Measurements from ENCODE around the gene TUSC2.
"Not testable (repeated sequence)": the region's sequence is repeated elsewhere in the genome, so short reads cannot be mapped to it uniquely, and the experiment has no call there.

The TUSC2 gene

DNA sequence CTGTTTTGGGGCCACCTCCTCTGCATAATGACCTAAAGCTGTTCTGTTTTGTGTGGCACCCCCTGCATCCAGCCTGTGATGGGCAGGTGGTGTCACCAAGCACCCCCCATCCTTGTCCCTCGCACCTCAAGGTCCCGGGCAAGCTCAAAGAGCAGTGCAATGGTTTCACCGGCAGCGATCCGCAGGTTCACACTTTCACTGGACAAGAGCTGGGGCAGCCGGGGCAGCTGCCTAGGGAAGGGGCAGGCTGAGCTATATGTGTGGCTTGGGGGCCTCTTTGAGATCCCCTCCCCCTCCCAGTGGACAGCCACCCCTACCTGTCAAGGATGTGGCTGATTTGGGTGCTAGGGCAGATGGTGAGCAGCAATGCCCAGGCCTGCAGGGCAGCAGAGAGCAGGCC lies 38.9 kb downstream of the TUSC2 start:
- no peak for DNase-seq
- Histone ChIP-seq H3K4me3 (ENCODE audit: low read depth, low read length) (no peak overlapping the region), H3K36me3 (peaks cover 36% of the 10 kb centered on the region), H3K27me3 (ENCODE audit: insufficient read depth, low read depth, severe bottlenecking) (no peaks in the 10 kb centered on the region), H3K27ac (no peak overlapping the region), H3K9me3 (ENCODE audit: severe bottlenecking) (no peaks in the 10 kb centered on the region)
- TF ChIP-seq, protein P1, sequence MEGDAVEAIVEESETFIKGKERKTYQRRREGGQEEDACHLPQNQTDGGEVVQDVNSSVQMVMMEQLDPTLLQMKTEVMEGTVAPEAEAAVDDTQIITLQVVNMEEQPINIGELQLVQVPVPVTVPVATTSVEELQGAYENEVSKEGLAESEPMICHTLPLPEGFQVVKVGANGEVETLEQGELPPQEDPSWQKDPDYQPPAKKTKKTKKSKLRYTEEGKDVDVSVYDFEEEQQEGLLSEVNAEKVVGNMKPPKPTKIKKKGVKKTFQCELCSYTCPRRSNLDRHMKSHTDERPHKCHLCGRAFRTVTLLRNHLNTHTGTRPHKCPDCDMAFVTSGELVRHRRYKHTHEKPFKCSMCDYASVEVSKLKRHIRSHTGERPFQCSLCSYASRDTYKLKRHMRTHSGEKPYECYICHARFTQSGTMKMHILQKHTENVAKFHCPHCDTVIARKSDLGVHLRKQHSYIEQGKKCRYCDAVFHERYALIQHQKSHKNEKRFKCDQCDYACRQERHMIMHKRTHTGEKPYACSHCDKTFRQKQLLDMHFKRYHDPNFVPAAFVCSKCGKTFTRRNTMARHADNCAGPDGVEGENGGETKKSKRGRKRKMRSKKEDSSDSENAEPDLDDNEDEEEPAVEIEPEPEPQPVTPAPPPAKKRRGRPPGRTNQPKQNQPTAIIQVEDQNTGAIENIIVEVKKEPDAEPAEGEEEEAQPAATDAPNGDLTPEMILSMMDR (IDR thresholded peaks at IDR 0.05; ENCODE audit: low read depth, low read length) = no peak

DNA sequence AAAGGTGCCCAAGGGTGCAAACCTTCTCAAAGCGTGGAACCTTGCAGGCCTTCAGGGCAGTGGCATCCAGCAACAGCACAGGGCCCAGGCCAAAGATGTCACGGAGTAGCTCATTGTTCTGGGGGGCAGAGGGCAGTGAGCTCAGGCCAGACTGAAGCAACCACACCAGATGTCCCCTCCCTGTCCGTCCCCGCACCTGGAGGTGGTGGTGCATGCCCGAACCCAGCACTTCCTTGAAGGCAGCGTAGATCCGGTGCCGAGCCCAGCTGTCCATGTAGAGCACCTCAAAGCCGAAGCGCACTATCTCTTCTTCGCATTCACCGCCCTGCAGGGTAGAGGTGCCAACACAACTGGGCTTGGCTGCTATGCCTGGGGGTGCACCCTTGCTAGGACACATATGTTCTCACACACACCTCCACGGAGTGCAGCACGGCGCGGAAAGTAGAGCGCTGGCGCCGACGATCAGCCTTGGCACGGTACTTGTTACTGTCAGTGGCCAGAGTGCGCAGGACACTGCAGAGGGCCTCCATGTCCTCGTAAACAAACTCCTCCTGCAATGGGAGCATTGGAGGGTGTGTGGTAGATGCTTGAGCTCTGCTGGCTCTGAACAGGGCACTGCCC lies 39.5 kb downstream of the TUSC2 start:
- H3K36me3 ChIP-seq = peaks cover 36% of the 10 kb centered on the region

DNA sequence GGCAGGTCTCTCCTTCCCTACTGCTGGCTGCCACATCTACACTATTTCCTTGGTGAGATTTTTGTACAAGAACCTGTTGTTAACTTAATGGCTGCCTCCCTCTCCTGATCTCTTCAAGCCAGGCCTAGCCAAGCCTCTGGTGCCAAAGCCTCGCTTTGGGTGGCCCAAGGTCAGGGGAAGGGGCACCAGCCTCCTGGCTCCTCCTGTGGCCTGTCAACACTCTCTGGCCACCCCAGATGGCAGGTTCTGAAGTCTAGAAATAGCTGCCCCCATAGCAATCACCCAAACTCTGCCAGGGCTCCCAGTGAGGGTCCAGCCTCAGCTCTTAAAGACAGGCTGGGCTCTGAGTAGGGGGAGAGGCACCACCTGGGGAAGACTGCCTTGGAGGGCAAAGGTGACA lies 40.8 kb downstream of the TUSC2 start:
- TF ChIP-seq, protein P1 (IDR thresholded peaks at IDR 0.05; ENCODE audit: low read depth, low read length) = no peak
- Histone ChIP-seq H3K27me3 (ENCODE audit: insufficient read depth, low read depth, severe bottlenecking) (no peaks in the 10 kb centered on the region), H3K4me3 (ENCODE audit: low read depth, low read length) (no peak overlapping the region), H3K36me3 (peaks cover 36% of the 10 kb centered on the region), H3K27ac (no peak overlapping the region), H3K9me3 (ENCODE audit: severe bottlenecking) (no peaks in the 10 kb centered on the region)
- no peak for DNase-seq

More for the DNA sequence above, 39.5 kb downstream of the TUSC2 start:
- TF ChIP-seq, protein P1 (IDR thresholded peaks at IDR 0.05; ENCODE audit: low read depth, low read length) = no peak
- H3K27me3 ChIP-seq (ENCODE audit: insufficient read depth, low read depth, severe bottlenecking) = no peaks in the 10 kb centered on the region
- DNase-seq = no peak
- no peak overlapping the region for H3K4me3 ChIP-seq (ENCODE audit: low read depth, low read length)
- H3K27ac ChIP-seq = no peak overlapping the region
- H3K9me3 ChIP-seq (ENCODE audit: severe bottlenecking) = no peaks in the 10 kb centered on the region

DNA sequence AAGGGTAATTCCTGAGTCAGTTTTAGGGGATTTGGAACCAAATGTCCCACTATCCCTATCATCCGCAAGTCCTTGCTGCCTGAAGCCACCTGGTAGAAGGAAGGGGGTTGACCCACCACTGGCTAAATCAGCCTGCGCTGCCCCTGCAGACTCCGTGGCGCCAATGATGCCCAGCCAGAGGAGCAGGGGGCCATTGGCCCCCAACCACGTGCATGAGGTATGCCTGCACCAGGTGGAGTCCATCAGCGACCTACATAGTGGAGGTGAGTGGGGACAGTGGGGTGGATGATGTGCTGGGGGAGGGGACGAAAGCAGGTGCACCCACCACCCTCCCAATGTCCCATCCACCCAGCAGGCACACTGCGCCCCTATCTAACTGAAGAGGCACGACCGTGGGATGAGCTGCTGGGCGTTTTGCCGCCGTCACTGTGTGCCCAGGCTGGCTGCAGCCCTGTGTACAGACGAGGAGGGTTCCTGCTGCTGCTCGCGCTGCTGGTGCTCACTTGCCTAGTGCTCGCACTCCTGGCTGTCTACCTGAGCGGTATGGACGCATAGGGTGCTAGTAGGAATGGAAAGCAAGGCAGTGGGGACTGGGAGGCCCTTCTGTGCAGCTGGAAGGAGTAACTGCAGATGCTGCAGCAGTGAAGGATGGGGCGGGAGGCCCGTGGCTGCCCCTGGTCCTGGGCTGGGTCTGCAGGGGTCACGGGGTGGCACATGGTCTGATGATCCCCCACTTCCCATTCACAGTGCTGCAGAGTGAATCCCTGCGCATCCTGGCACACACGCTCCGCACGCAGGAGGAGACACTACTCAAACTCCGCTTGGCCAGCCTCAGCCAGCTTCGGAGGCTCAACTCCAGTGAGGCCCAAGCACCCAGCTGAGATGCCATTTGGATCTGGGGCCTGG lies 41.4 kb downstream of the TUSC2 start:
- Histone ChIP-seq H3K27me3 (ENCODE audit: insufficient read depth, low read depth, severe bottlenecking) (no peaks in the 10 kb centered on the region), H3K9me3 (ENCODE audit: severe bottlenecking) (no peaks in the 10 kb centered on the region), H3K4me3 (ENCODE audit: low read depth, low read length) (no peak overlapping the region), H3K27ac (no peak overlapping the region), H3K36me3 (peaks cover 33% of the 10 kb centered on the region)
- no peak for DNase-seq
- TF ChIP-seq, protein P1 (IDR thresholded peaks at IDR 0.05; ENCODE audit: low read depth, low read length) = no peak

DNA sequence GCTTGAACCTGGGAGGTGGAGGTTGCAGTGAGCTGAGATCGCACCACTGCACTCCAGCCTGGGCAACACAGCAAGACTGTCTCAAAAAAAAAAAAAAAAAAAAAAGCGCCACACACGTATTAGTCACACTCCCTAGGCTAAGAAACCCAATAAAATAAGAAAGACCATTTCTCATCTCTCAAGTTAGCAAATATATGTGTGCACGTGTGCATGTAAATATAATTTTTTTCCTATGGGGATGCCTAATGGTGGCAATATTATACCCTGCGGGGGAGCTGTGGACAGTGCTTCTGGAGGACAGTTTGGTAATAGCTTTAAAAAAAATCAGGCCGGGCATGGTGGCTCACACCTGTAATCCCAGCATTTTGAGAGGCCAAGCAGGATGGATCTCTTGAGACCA lies 43.9 kb downstream of the TUSC2 start:
- DNase-seq; H3K27ac ChIP-seq; H3K4me3 ChIP-seq (ENCODE audit: low read depth, low read length); H3K9me3 ChIP-seq (ENCODE audit: severe bottlenecking); H3K27me3 ChIP-seq (ENCODE audit: insufficient read depth, low read depth, severe bottlenecking): not testable (repeated sequence)
- H3K36me3 ChIP-seq = peaks cover 17% of the 10 kb centered on the region

DNA sequence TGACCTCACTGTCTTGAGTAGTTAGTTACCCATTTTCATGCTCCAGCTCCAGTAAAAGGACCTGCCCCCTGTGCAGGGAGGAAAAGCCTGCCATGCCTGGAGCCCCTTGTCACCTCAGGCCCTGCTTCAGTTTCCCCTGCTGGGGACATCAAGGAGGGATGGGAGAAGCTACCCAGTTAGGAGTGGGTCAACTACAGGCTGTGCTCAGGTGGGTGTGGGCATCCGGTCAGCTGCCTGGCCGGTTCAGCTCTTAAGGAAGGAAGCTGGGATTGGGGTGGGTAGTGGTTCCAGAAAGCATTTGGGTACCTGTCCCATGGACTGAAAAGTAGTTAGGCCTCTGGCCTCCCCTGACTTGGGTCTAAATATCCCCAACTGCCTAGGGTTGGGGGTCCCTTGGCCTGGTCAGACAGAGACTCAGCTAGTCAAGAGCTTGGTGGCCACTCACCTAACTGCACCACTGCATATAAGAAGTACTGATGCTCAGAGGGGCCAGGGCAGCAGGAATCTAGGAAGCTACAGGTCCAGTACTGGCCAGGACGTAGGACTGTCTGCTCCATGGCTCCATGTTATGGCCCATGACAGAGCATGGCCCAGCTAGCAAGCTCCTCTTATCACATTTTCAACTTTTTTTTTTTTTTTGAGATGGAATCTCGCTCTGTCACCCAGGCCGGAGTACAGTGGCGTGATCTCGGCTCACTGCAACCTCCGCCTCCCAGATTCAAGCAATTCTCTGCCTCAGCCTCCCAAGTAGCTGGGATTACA lies 48.6 kb downstream of the TUSC2 start:
- no peak for DNase-seq

More for the DNA sequence above, 48.6 kb downstream of the TUSC2 start:
- TF ChIP-seq, protein P1 (IDR thresholded peaks at IDR 0.05; ENCODE audit: low read depth, low read length) = no peak
- H3K27me3 ChIP-seq (ENCODE audit: insufficient read depth, low read depth, severe bottlenecking) = no peaks in the 10 kb centered on the region
- H3K4me3 ChIP-seq (ENCODE audit: low read depth, low read length) = no peak overlapping the region
- no peaks in the 10 kb centered on the region for H3K9me3 ChIP-seq (ENCODE audit: severe bottlenecking)
- H3K36me3 ChIP-seq = no peaks in the 10 kb centered on the region
- H3K27ac ChIP-seq = no peak overlapping the region

Measured in WERI-Rb-1 (cell line).